GOT3 (cell line): ENCODE data around the gene KLHDC7B.

Experiments used
- DNase-seq: peaks from one replicate; lab custom pipeline; 2025; ENCODE audit warnings: mixed read lengths; lab: John Stamatoyannopoulos, UW

KLHDC7B gene

DNA sequence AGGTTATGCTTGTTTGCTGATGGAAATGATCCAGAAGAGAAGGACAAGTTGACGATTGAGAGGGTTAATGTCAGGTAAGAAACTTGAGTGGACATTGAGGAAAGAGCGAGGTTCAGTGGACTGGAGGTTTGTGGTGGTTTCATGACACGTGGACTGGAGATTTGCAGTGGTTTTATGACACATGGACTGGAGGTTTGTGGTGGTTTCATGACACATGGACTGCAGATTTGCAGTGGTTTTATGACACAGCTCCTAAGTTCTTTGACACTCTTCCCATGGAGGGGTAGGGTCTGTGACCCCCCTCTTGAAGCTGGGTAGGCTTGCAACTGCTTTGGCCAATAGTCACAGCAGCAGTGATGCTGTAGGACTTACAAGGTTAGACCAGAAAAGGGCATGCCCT lies 49.5 kb downstream of the KLHDC7B start:
- DNase-seq: no peak

DNA sequence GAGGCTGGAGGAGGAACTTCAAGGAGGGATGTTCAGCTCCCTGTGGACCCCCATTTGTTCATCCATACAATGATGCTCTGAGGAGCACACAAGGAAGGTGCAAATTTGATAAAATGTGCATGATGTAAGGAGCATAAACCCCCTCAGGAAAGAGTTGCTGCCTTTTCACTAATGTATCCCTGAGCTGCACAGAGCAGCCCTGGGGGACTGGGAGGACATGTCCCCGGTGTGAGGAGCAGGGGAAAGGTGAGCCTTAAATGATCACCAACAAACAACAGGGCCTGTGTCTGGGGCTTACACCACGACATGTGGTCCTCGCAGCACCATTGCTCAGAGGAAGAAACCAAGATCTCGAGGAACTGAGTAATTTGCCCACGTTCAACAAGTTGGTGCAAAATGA lies 51.4 kb downstream of the KLHDC7B start:
- no peak for DNase-seq

DNA sequence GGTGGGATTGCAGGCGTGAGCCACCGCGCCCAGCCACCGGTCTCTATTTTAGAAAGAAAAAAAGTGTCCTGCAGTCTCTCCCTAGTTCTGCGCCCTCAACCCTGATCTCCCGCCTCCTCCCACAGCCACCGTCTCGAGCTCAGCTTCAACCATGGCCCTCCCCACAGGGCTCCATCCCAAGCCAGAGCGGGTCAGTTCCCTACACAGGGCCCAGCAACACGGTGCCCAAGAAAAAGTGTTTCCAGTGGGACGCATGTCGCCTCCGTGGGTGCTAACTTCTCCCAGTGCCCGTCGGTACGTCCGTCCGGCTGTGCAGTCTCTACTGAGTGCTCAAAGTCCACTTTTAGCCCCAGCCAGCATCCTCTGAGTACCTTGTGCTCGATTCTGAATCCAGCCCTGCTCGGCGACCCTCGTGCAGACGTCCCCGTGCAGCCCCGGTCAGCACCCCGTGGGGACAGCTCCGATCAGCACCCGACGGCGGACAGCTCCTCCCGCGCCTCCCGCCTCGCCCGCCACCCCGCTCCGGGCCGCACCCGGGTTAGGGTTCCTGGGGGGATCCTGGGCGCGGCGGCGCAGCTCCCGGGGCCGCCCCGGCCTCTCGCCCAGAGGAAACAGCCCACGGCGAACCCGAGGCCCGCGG lies 54.2 kb downstream of the KLHDC7B start:
- DNase-seq: no peak

DNA sequence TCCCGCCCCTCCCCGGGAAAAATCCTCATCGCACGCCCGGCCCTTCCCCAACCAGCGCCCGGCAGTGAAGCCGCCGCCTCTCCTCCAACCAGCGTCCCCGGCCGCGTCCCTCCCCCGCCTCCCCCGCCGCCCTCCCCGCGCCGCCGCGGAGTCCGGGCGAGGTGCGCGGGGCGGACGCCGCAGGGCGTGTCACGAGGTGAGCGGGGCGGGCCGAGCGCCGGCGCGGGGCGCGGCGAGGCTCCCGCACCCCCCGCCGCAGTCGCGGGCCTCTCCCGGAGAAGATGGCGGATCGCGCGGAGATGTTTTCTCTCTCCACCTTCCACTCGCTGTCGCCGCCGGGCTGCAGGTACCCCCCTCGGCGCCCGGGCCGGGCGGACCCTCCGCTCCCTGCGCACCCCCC lies 54.8 kb downstream of the KLHDC7B start, which contains the start of gene MAPK8IP2:
Gene MAPK8IP2, plus strand, starts transcription at position 256 of the 400 bp plus-strand sequence. Its CDS starts 26 bp downstream, at position 282.
- no peak for DNase-seq
